Keratinocyte (primary cell): ENCODE measurements around the gene MOB1B.

Experiments
- CTCF ChIP-seq, 3 experiments: IDR thresholded peaks in 1 of 3; conservative IDR thresholded peaks in 1 of 3; optimal IDR thresholded peaks in 1 of 3; 2 replicates in 2 of 3; 3 replicates in 1 of 3; pipeline versions ENCODE3 to v1.5.1; 2011; ENCODE audit warnings: low read length in 3 of 3, mild to moderate bottlenecking in 3 of 3, moderate library complexity in 2 of 3, control low read depth in 1 of 3, inconsistent platforms in 1 of 3; ENCODE audit not compliant: insufficient read depth in 2 of 3; ENCODE audit errors: extremely low read depth in 1 of 3
- EZH2 ChIP-seq: IDR thresholded peaks from one replicate; pipeline ENCODE4 v1.6.1; 2012; ENCODE audit warnings: inconsistent platforms, mild to moderate bottlenecking, low read length, moderate library complexity

GRCh38 chr4:70994069-70994366 is 91.8 kb downstream of the MOB1B start:
- TF ChIP-seq CTCF (optimal IDR thresholded peaks at IDR 0.05 in 1 of 3, IDR thresholded peaks at IDR 0.05 in 1 of 3, conservative IDR thresholded peaks at IDR 0.05 in 1 of 3; ENCODE audit: extremely low read depth in 1 of 3, insufficient read depth in 2 of 3, low read length in 3 of 3), result no peak
- no peak for TF ChIP-seq EZH2
